NCI-H2196 treated with DMSO at 0.1 percent for 48 hours (cell line): Measurements from ENCODE around the gene BRAP.
"Not testable (repeated sequence)": the region's sequence is repeated elsewhere in the genome, so short reads cannot be mapped to it uniquely, and the experiment has no call there.

ENCODE experiments used
- DNase-seq: peaks from one replicate; lab custom pipeline; 2025; ENCODE audit not compliant: unreplicated experiment; lab: John Stamatoyannopoulos, UW

The BRAP gene

GRCh38 chr12:111685811-111686573, at the start of gene BRAP, which contains the start of gene ACAD10:
BRAP (minus strand) TSS chr12:111685956; CDS start chr12:111685792, 164 bp downstream.
ACAD10 (plus strand) TSS chr12:111686053; CDS start chr12:111692710, 6,657 bp downstream.
- peak; percentile 84 for DNase-seq

- no peak for DNase-seq
These were observed 47.7 kb upstream of the BRAP start for GRCh38 chr12:111733340-111733915.

- DNase-seq: no peak
These were observed 47.0 kb upstream of the BRAP start for GRCh38 chr12:111732786-111733185.

GRCh38 chr12:111730420-111730819, 44.7 kb upstream of the BRAP start:
- no peak for DNase-seq

- DNase-seq: no peak
These were observed 43.0 kb upstream of the BRAP start for GRCh38 chr12:111728795-111729194.

- DNase-seq: not testable (repeated sequence)
These were observed 38.0 kb upstream of the BRAP start for GRCh38 chr12:111723646-111724360.

- no peak for DNase-seq
These were observed 34.7 kb upstream of the BRAP start for GRCh38 chr12:111720457-111720856.

GRCh38 chr12:111719316-111719715, 33.6 kb upstream of the BRAP start:
- DNase-seq: not testable (repeated sequence)

- DNase-seq: peak; percentile 67
These were observed 29.5 kb upstream of the BRAP start for GRCh38 chr12:111715279-111715678.

- DNase-seq: no peak
These were observed 20.4 kb upstream of the BRAP start for GRCh38 chr12:111706145-111706544.

- DNase-seq: no peak
These were observed 19.9 kb upstream of the BRAP start for GRCh38 chr12:111705672-111706071.

GRCh38 chr12:111699962-111700361, 14.2 kb upstream of the BRAP start:
- DNase-seq: no peak

GRCh38 chr12:111693818-111694217, 8.1 kb upstream of the BRAP start:
- no peak for DNase-seq

GRCh38 chr12:111692575-111693210, 6.9 kb upstream of the BRAP start:
- DNase-seq: no peak

- DNase-seq: no peak
These were observed 5.5 kb upstream of the BRAP start for GRCh38 chr12:111691262-111691661.

GRCh38 chr12:111687952-111688351, 2.2 kb upstream of the BRAP start:
- DNase-seq: no peak

- DNase-seq: peak; percentile 8
These were observed 1.5 kb upstream of the BRAP start for GRCh38 chr12:111687255-111687654.

GRCh38 chr12:111686574-111687105, 884 bp upstream of the BRAP start:
- DNase-seq: no peak

GRCh38 chr12:111685322-111685810, 390 bp downstream of the BRAP start:
- DNase-seq: no peak

- not testable (repeated sequence) for DNase-seq
These were observed 1.1 kb downstream of the BRAP start for GRCh38 chr12:111684485-111685198.
